PC-9 (cell line): Measurements from ENCODE around the gene TSPAN32.

Experiments
- CTCF ChIP-seq: fragments of 200-600 bp; sonication (generic); conservative IDR thresholded peaks from 2 replicates; pipeline ENCODE4 v1.6.1; 2017; ENCODE audit warnings: mixed run types, antibody characterized with exemption, mild to moderate bottlenecking, moderate library complexity
- EZH2 ChIP-seq: fragments of 200-600 bp; sonication (generic); IDR thresholded peaks from 2 replicates; pipeline ENCODE4 v1.8.0; 2017; ENCODE audit warnings: antibody characterized with exemption, low read depth

DNA sequence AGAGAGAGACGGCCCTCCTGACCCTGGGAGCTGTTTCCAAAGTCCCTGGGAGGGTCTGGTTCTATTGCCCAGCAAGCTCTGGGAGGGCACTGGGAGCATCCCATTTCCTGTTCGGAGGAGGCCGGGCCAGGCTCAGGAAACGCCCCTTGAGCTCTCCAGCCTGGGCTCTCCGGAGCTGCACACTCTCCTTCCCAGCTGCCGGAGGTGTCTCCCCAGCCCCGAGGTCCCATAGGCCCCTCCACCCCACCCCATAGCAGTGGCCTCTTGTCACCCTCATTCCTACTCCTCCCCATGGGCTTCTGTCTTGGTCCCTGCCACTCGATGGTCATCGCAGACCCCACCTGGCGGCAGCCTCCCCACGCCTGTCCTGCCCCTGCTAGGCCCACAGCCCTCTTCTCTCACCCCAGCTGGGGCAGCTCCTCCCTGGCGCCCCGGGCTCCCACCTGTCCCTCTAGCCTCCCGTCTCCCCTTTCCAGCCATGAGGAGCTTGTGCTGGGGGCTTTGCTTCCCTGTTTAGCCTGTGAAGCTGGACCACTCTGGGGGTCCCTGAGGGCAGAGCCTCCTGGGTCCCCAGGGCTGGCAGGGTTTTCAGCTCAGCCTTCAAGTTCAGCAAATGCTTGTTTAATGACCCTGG is 2.8 kb downstream of the TSPAN32 start:
- TF ChIP-seq CTCF (no peak), EZH2 (no peak)
